Upper lobe of right lung (tissue), 1 donor: ENCODE measurements around the gene SYNGR1. TPM values are rescaled to one million over a fixed set of nuclear protein-coding genes. Genes with fewer than 3 reads are reported as not detected.

Source experiments
- ATAC-seq: fragments of 200-7000 bp; cut with Tn5 transposase; one replicate; pipeline ENCODE4 v1.9.1; 2020; ENCODE audit warnings: mild to moderate bottlenecking, moderate library complexity
- DNase-seq: peaks from one replicate; pipeline ENCODE4 v3.0.0-alpha.2; 2020
- H3K27ac ChIP-seq: fragments of 200-600 bp; one replicate; pipeline ENCODE4 v1.8.0; 2022
- H3K27me3 ChIP-seq: fragments of 200-600 bp; one replicate; pipeline ENCODE4 v1.8.0; 2022; ENCODE audit warnings: mild to moderate bottlenecking
- H3K36me3 ChIP-seq: fragments of 200-600 bp; one replicate; pipeline ENCODE4 v1.8.0; 2022
- H3K4me1 ChIP-seq: fragments of 200-600 bp; one replicate; pipeline ENCODE4 v1.8.0; 2022
- H3K4me3 ChIP-seq: fragments of 200-600 bp; one replicate; pipeline ENCODE4 v1.8.0; 2022; ENCODE audit warnings: mild to moderate bottlenecking
- H3K9me3 ChIP-seq: fragments of 200-600 bp; one replicate; pipeline ENCODE4 v1.8.0; 2022
- intact Hi-C: fragments of 100-400 bp; cut with DNase I; formaldehyde crosslinking; loops from one replicate; pipeline ENCODE4 v1.11.0; 2022
- total RNA-seq: library from RNA; stranded (reverse); fragmentation: NEBNext Ultra II Directional; extraction: Animal tissue kit (Norgen Biotek cat#: 25700); gene quantifications from one replicate; pipeline ENCODE4 v1.2.1, GENCODE V29; 2021
- TF ChIP-seq, protein P1 (sequence below): fragments of 200-600 bp; IDR thresholded peaks from one replicate; pipeline ENCODE4 v1.8.0; 2022; ENCODE audit warnings: antibody characterized with exemption
- donor health status: DM: no; HTN: yes; CAD: no; lungs with severe emphysema.

SYNGR1 gene
- total RNA-seq, 1 donor from 2014 or later: 14.0 TPM

DNA sequence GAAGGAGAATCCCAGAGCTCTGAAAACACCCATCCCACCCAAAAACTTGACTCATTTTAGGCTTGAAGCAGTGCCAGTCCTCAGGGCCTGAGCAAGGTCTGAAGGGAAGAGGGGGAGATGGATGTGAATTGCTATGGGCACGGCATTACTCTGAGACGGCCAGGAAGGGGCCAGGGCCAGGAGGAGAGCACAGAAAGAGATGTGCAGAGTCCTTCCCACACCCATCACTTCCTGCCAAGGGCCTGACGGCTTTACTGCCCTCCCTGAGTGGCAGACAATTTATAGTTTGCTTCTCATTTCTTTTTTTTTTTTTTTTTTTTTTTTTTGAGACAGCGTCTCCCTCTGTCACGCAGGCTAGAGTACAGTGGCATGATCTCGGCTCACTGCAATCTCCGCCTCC lies 72.3 kb downstream of the SYNGR1 start:
- ATAC-seq: no peak
- no peaks in the 10 kb centered on the region for H3K4me1 ChIP-seq
- H3K27me3 ChIP-seq: no peaks in the 10 kb centered on the region
- peaks cover 84% of the 10 kb centered on the region for H3K36me3 ChIP-seq
- intact Hi-C loops: no loop called here
- H3K27ac ChIP-seq: no peak overlapping the region
- no peak overlapping the region for H3K4me3 ChIP-seq
- no peaks in the 10 kb centered on the region for H3K9me3 ChIP-seq
- DNase-seq: no peak
- TF ChIP-seq, protein P1, sequence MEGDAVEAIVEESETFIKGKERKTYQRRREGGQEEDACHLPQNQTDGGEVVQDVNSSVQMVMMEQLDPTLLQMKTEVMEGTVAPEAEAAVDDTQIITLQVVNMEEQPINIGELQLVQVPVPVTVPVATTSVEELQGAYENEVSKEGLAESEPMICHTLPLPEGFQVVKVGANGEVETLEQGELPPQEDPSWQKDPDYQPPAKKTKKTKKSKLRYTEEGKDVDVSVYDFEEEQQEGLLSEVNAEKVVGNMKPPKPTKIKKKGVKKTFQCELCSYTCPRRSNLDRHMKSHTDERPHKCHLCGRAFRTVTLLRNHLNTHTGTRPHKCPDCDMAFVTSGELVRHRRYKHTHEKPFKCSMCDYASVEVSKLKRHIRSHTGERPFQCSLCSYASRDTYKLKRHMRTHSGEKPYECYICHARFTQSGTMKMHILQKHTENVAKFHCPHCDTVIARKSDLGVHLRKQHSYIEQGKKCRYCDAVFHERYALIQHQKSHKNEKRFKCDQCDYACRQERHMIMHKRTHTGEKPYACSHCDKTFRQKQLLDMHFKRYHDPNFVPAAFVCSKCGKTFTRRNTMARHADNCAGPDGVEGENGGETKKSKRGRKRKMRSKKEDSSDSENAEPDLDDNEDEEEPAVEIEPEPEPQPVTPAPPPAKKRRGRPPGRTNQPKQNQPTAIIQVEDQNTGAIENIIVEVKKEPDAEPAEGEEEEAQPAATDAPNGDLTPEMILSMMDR: no peak

DNA sequence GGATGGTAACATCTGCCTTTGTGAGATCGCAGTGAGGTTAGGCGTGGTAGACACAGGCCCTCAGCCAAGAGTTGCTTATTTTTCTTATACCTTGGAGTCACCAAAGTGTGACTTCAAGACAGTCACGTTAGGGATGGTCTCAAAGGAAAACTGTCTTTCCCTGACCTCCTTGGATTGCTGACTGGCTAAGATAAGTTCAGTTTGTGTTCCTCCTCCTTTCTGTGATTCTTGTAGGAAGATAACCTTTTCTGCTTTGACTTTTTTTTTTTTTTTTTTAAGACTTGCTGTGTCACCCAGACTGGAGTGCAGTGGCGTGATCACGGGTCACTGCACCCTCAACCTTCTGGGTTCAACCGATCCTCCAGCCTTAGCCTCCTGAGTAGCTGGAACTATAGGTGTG lies 72.9 kb downstream of the SYNGR1 start:
- Histone ChIP-seq H3K9me3 (no peaks in the 10 kb centered on the region), H3K27ac (no peak overlapping the region), H3K4me3 (no peak overlapping the region), H3K4me1 (no peaks in the 10 kb centered on the region), H3K36me3 (peaks cover 84% of the 10 kb centered on the region), H3K27me3 (no peaks in the 10 kb centered on the region)
- TF ChIP-seq, protein P1: no peak
- DNase-seq (no peak), ATAC-seq (no peak)
- intact Hi-C loops: no loop called here

DNA sequence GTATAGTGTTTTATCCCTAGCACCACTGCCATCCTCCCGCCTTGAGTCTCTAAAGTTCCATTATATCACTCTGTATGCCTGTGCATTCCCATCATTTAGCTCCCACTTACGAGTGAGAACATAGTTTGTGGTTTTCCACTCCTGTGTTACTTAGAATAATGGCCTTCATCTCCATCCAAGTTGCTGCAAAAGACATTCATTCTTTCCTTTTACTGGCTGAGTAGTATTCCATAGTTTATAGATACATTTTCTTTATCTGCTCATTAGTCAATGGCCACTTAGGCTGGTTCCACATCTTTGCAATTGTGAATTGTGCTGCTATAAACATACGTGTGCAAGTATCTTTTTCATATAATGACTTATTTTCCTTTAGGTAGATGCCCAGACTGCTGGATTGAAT lies 74.2 kb downstream of the SYNGR1 start:
- Histone ChIP-seq H3K27ac (no peak overlapping the region), H3K4me3 (no peak overlapping the region), H3K36me3 (peaks cover 86% of the 10 kb centered on the region), H3K4me1 (no peaks in the 10 kb centered on the region), H3K27me3 (no peaks in the 10 kb centered on the region), H3K9me3 (no peaks in the 10 kb centered on the region)
- DNase-seq (no peak), ATAC-seq (no peak)
- intact Hi-C loops: no loop called here
- TF ChIP-seq, protein P1: no peak

DNA sequence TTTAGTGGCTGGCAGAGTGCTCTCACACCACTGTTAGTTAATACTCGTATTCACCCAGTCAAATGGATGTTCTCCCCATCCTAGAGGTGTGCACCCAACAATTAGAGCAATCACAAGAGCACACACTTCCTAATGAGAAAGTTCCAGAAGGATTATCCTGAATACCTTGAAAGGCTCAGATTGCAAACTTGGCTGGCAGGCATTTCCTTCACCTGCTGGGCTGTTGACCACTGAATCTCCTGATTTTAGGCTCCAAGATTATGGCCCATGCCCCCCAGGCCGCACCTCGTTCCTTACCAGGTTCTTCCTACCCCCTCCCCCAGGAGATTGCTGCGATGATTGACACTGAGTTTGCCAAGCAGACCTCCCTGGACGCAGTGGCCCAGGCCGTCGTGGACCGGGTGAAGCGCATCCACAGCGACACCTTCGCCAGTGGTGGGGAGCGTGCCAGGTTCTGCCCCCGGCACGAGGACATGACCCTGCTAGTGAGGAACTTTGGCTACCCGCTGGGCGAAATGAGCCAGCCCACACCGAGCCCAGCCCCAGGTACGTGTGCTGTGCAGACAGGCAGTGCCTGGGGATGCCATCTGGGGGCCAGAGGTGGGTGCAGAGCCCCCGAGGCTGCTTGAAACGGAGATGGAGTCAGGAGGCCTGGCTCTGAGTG lies 76.7 kb downstream of the SYNGR1 start:
- peaks cover 4% of the 10 kb centered on the region for H3K4me1 ChIP-seq
- no peak overlapping the region for H3K27ac ChIP-seq
- ATAC-seq: no peak
- no peak for DNase-seq
- H3K9me3 ChIP-seq: no peaks in the 10 kb centered on the region
- intact Hi-C loops: no loop called here
- no peaks in the 10 kb centered on the region for H3K27me3 ChIP-seq
- H3K4me3 ChIP-seq: no peak overlapping the region
- TF ChIP-seq, protein P1: no peak
- H3K36me3 ChIP-seq: peaks cover 83% of the 10 kb centered on the region

DNA sequence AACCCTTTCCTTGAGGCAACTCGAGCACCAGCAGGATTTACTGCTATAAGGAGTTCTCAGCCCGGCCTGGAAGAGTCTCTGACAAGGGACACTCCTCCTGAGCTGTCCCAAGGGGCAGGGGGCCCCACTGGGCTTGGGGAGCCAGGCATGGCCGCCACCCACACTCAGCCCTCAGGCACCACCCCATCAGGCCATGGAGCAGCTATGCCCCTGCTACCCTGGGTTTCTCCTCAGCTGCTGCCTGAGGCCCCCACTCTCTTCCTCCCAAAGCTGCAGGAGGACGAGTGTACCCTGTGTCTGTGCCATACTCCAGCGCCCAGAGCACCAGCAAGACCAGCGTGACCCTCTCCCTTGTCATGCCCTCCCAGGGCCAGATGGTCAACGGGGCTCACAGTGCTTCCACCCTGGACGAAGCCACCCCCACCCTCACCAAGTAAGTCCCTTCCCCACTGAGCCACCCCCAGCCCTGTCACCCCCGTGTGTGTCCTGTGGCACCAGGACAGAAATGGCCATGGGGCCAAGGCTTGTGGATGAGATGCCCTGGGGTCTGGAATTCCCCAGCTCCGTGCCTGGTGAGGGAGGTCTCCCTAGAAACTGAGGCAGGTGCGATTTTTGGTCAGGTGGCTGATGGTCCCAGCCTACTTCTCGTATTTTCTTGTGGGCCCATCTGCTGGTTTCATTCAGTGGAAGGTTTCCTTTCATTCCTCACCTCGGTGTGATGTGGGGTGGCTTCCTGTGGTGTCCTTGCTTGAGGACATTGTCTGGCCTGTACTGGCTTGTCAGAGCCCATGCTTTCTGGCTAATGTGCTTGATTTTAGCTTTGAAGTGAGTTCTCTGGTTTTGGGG lies 78.2 kb downstream of the SYNGR1 start:
- intact Hi-C loops: no loop called here
- H3K27ac ChIP-seq: no peak overlapping the region

More for the DNA sequence above, 78.2 kb downstream of the SYNGR1 start:
- TF ChIP-seq, protein P1: no peak
- Histone ChIP-seq H3K4me3 (no peak overlapping the region), H3K36me3 (peaks cover 81% of the 10 kb centered on the region), H3K4me1 (peaks cover 12% of the 10 kb centered on the region), H3K27me3 (no peaks in the 10 kb centered on the region), H3K9me3 (no peaks in the 10 kb centered on the region)
- ATAC-seq (no peak), DNase-seq (no peak)
